GM04503 (cell line): Measurements from ENCODE around the gene PYGM.

Experiments
- DNase-seq: peaks from one replicate; pipeline ENCODE4 v3.0.0-alpha.2; 2012; ENCODE audit warnings: low read depth

The PYGM gene

GRCh38 chr11:64767344-64768299, 7.8 kb upstream of the PYGM start:
- no peak for DNase-seq

GRCh38 chr11:64766881-64767280, 7.1 kb upstream of the PYGM start:
- no peak for DNase-seq

- DNase-seq = no peak
These were observed 6.3 kb upstream of the PYGM start for GRCh38 chr11:64765851-64766665.

- DNase-seq = no peak
These were observed 5.6 kb upstream of the PYGM start for GRCh38 chr11:64765291-64765850.

- no peak for DNase-seq
These were observed 5.0 kb upstream of the PYGM start for GRCh38 chr11:64764753-64765152.

GRCh38 chr11:64764040-64764611, 4.4 kb upstream of the PYGM start:
- no peak for DNase-seq

GRCh38 chr11:64763526-64764039, 3.8 kb upstream of the PYGM start:
- no peak for DNase-seq

GRCh38 chr11:64762674-64763525, 3.1 kb upstream of the PYGM start:
- no peak for DNase-seq

- DNase-seq = no peak
These were observed 2.5 kb upstream of the PYGM start for GRCh38 chr11:64762277-64762673.

GRCh38 chr11:64760759-64761420, 1.1 kb upstream of the PYGM start:
- DNase-seq = no peak

- no peak for DNase-seq
These were observed 548 bp downstream of the PYGM start for GRCh38 chr11:64759131-64759721.

- no peak for DNase-seq
These were observed 1.3 kb downstream of the PYGM start for GRCh38 chr11:64758330-64759079.

- DNase-seq = no peak
These were observed 2.0 kb downstream of the PYGM start for GRCh38 chr11:64757549-64758329.

GRCh38 chr11:64755681-64756361, 4.0 kb downstream of the PYGM start:
- DNase-seq = no peak

- no peak for DNase-seq
These were observed 4.7 kb downstream of the PYGM start for GRCh38 chr11:64754919-64755662.

GRCh38 chr11:64754124-64754918, 5.5 kb downstream of the PYGM start:
- DNase-seq = no peak
